SK-N-SH treated with all-trans-retinoic acid at 6 μM for 48 hours (cell line): ENCODE results near the gene CCDC73.
"Not testable (repeated sequence)": the region's sequence is repeated elsewhere in the genome, so short reads cannot be mapped to it uniquely, and the experiment has no call there.

Experiments used
- ATAC-seq: fragments of 200-7000 bp; cut with Tn5 transposase; 3 replicates; pipeline ENCODE4 v1.9.1; 2020; ENCODE audit warnings: mild to moderate bottlenecking, moderate library complexity
- ARNTL ChIP-seq: fragments of 450-650 bp; formaldehyde crosslinking; IDR thresholded peaks from 2 replicates; pipeline ENCODE4 v1.5.0; 2020; ENCODE audit warnings: low read depth, mild to moderate bottlenecking, moderate library complexity, borderline replicate concordance
- BACH2 ChIP-seq: fragments of 250-450 bp; sonication (Bioruptor Pico); IDR thresholded peaks from 2 replicates; pipeline ENCODE4 v1.9.0; 2021; ENCODE audit warnings: mild to moderate bottlenecking, borderline replicate concordance
- CSDC2 ChIP-seq: fragments of 250-450 bp; sonication (Bioruptor Pico); IDR thresholded peaks from 2 replicates; pipeline ENCODE4 v1.5.0; 2020; ENCODE audit warnings: mild to moderate bottlenecking, moderate library complexity
- ESRRG ChIP-seq: fragments of 250-450 bp; sonication (Bioruptor Pico); IDR thresholded peaks from 2 replicates; pipeline ENCODE4 v1.6.1; 2021; ENCODE audit warnings: mild to moderate bottlenecking
- GLIS3 ChIP-seq: fragments of 250-450 bp; sonication (Bioruptor Pico); IDR thresholded peaks from 2 replicates; pipeline ENCODE4 v1.5.0; 2020; ENCODE audit warnings: mild to moderate bottlenecking, moderate library complexity
- ISL1 ChIP-seq: fragments of 250-450 bp; sonication (Bioruptor Pico); IDR thresholded peaks from 2 replicates; pipeline ENCODE4 v2.1.2; 2022; ENCODE audit warnings: mild to moderate bottlenecking, moderate library complexity
- OSR1 ChIP-seq: fragments of 250-450 bp; sonication (Bioruptor Pico); IDR thresholded peaks from 2 replicates; pipeline ENCODE4 v1.8.0; 2022; ENCODE audit warnings: moderate library complexity, mild to moderate bottlenecking, inconsistent platforms
- PPARA ChIP-seq: fragments of 250-450 bp; sonication (Bioruptor Pico); IDR thresholded peaks from 2 replicates; pipeline ENCODE4 v1.5.0; 2020; ENCODE audit warnings: mild to moderate bottlenecking, borderline replicate concordance
- RARB ChIP-seq: fragments of 250-450 bp; sonication (Bioruptor Pico); IDR thresholded peaks from 2 replicates; pipeline ENCODE4 v1.8.0; 2021; ENCODE audit warnings: mild to moderate bottlenecking, moderate library complexity
- SNAI2 ChIP-seq: fragments of 250-450 bp; sonication (Bioruptor Pico); IDR thresholded peaks from 2 replicates; pipeline ENCODE4 v1.5.0; 2020; ENCODE audit warnings: mild to moderate bottlenecking, moderate library complexity
- TCF4 ChIP-seq: fragments of 250-450 bp; sonication (Bioruptor Pico); IDR thresholded peaks from 2 replicates; pipeline ENCODE4 v1.8.0; 2021; ENCODE audit warnings: mild to moderate bottlenecking, moderate library complexity, borderline replicate concordance
- TOX ChIP-seq: fragments of 250-450 bp; sonication (Bioruptor Pico); IDR thresholded peaks from 2 replicates; pipeline ENCODE4 v1.8.0; 2021; ENCODE audit warnings: mild to moderate bottlenecking, moderate library complexity, borderline replicate concordance
- TSHZ2 ChIP-seq: fragments of 250-450 bp; sonication (Bioruptor Pico); IDR thresholded peaks from 2 replicates; pipeline ENCODE4 v1.5.0; 2020; ENCODE audit warnings: mild to moderate bottlenecking, moderate library complexity
- ZFP3 ChIP-seq: fragments of 250-450 bp; sonication (Bioruptor Pico); IDR thresholded peaks from 2 replicates; pipeline ENCODE4 v1.5.0; 2020; ENCODE audit warnings: mild to moderate bottlenecking, moderate library complexity
- ZFP30 ChIP-seq: fragments of 450-650 bp; formaldehyde crosslinking; IDR thresholded peaks from 2 replicates; pipeline ENCODE4 v1.5.0; 2022; ENCODE audit warnings: mild to moderate bottlenecking, moderate library complexity
- ZNF565 ChIP-seq: fragments of 450-650 bp; formaldehyde crosslinking; conservative IDR thresholded peaks from 2 replicates; pipeline ENCODE4 v1.5.0; 2020; ENCODE audit warnings: low read depth, mild to moderate bottlenecking, moderate library complexity
- ZNF8 ChIP-seq: fragments of 450-650 bp; formaldehyde crosslinking; IDR thresholded peaks from 2 replicates; pipeline ENCODE4 v1.5.0; 2020; ENCODE audit warnings: mild to moderate bottlenecking, moderate library complexity
- TF ChIP-seq, protein P1 (sequence below): fragments of 250-450 bp; sonication (Bioruptor Pico); IDR thresholded peaks from 2 replicates; pipeline ENCODE4 v1.8.0; 2021; ENCODE audit warnings: low read depth, mild to moderate bottlenecking, moderate library complexity, borderline replicate concordance
- TF ChIP-seq, protein P2 (sequence below): fragments of 250-450 bp; sonication (Bioruptor Pico); IDR thresholded peaks from 2 replicates; pipeline ENCODE4 v1.5.1; 2020; ENCODE audit warnings: low read depth, mild to moderate bottlenecking, moderate library complexity
- TF ChIP-seq, protein P3 (sequence below): fragments of 250-450 bp; sonication (Bioruptor Pico); IDR thresholded peaks from 2 replicates; pipeline ENCODE4 v1.8.0; 2020; ENCODE audit warnings: mild to moderate bottlenecking, moderate library complexity, borderline replicate concordance
- TF ChIP-seq, protein P4 (sequence below): fragments of 250-450 bp; sonication (Bioruptor Pico); IDR thresholded peaks from 2 replicates; pipeline ENCODE4 v1.5.1; 2021; ENCODE audit warnings: mild to moderate bottlenecking, moderate library complexity

Gene CCDC73

DNA sequence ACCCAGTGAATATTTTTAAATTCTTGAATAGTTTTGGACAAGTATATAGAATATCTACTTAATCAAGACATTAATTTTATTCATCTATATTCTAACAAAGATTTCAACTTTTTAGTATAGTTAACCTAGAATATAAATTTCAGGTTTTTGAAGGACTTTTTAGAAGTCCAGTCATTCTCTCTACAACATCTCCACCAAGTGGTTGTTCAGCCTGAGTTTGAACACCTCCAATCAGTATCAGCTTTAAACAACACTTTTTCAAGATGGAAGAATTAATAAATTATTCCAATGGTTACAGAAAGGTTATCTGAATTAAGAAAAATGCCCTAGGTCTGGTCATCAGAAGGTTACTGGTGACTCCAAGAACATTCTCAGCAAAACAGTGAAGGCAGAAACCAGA, 179.0 kb downstream of the CCDC73 start:
- no peak for TF ChIP-seq CSDC2 (CRISPR knock-in tag)
- ATAC-seq, result no peak

DNA sequence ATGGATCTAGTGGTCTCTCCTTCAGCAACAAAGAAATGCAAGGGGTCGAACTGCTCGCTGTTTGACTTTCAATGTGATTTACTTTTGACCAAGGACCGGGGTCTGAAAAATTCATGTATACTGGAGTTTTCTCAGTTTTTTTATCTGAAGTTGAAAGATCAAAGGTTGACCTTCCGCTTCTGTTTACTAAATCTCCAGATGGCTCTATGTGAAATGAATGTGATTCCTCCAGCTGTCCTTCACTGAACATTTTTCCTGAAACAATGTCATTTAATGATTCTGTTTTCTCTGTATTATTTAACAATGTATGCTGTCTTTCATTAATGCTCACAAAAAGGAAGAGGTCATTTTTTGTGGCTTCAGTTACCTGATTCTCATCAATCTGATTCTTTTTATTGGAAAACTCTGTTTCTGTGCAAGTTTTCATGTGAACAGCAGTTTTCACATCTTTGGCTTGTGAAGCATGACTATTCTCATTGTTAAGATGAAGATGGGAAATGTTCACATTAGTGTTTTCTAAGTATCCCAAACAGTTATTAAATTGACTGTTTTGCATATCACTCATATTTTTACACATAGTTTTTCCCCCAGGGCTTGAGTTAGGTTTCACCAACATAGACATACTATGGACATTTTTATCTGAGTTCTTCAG, 180.8 kb downstream of the CCDC73 start:
- TF ChIP-seq TCF4 (CRISPR knock-in tag), result no peak
- TF ChIP-seq, protein P1, sequence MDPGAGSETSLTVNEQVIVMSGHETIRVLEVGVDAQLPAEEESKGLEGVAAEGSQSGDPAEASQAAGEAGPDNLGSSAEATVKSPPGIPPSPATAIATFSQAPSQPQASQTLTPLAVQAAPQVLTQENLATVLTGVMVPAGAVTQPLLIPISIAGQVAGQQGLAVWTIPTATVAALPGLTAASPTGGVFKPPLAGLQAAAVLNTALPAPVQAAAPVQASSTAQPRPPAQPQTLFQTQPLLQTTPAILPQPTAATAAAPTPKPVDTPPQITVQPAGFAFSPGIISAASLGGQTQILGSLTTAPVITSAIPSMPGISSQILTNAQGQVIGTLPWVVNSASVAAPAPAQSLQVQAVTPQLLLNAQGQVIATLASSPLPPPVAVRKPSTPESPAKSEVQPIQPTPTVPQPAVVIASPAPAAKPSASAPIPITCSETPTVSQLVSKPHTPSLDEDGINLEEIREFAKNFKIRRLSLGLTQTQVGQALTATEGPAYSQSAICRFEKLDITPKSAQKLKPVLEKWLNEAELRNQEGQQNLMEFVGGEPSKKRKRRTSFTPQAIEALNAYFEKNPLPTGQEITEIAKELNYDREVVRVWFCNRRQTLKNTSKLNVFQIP (CRISPR knock-in tag), result no peak
- TF ChIP-seq GLIS3 (CRISPR knock-in tag), result no peak
- TF ChIP-seq, protein P2, sequence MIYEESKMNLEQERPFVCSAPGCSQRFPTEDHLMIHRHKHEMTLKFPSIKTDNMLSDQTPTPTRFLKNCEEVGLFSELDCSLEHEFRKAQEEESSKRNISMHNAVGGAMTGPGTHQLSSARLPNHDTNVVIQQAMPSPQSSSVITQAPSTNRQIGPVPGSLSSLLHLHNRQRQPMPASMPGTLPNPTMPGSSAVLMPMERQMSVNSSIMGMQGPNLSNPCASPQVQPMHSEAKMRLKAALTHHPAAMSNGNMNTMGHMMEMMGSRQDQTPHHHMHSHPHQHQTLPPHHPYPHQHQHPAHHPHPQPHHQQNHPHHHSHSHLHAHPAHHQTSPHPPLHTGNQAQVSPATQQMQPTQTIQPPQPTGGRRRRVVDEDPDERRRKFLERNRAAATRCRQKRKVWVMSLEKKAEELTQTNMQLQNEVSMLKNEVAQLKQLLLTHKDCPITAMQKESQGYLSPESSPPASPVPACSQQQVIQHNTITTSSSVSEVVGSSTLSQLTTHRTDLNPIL (CRISPR knock-in tag), result no peak
- TF ChIP-seq, all 23 proteins: peak for 0
- ATAC-seq, result no peak

DNA sequence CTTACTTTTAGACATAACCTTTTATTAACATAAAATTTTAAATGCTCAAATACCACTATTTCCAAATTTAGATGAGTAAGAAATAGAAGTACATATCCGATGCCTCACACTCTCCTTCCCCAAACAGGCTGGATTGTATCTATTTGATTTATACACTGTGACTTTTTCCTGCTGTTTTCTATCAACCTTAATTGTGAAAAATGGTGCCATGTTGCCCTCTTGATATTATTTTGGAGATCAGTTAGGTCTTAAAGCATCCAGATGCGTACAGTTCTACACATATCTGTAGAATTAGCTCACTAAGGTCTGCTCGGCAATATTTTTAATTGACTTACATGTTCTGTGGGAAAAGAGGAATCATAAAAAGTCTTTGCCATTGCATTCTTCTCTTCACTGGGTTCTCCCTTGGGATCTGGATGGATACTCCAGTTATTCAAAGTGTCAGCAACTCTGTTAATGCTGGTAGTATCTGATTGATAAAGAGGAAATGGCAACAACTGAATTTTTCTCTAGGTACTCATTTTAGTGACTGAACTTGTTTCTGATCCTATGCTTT, 183.6 kb downstream of the CCDC73 start:
- no peak for ATAC-seq
- TF ChIP-seq RARB (CRISPR knock-in tag) (no peak), OSR1 (CRISPR knock-in tag) (no peak), ZFP3 (CRISPR knock-in tag) (no peak), SNAI2 (CRISPR knock-in tag) (no peak), ARNTL (CRISPR knock-in tag) (no peak), ZNF8 (CRISPR knock-in tag) (no peak), ZNF565 (CRISPR knock-in tag) (no peak), TCF4 (CRISPR knock-in tag) (no peak), CSDC2 (CRISPR knock-in tag) (no peak)
- TF ChIP-seq, protein P2 (CRISPR knock-in tag), result no peak

DNA sequence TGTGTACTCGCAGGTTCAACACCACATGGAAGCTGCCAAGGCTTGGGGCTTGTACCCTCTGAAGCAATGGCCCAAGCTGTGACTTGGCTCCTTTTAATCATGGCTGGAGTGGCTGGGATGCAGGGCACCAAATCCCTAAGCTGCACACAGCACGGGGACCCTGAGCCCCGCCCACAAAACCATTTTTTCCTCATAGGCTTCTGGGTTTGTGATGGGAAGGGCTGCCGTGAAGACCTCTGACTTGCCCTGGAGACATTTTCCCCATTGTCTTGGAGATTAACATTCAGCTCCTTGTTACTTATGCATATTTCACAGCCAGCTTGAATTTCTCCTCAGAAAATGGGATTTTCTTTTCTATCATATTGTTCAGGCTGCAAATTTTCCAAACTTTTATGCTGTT, 185.6 kb downstream of the CCDC73 start:
- not testable (repeated sequence) for ATAC-seq

DNA sequence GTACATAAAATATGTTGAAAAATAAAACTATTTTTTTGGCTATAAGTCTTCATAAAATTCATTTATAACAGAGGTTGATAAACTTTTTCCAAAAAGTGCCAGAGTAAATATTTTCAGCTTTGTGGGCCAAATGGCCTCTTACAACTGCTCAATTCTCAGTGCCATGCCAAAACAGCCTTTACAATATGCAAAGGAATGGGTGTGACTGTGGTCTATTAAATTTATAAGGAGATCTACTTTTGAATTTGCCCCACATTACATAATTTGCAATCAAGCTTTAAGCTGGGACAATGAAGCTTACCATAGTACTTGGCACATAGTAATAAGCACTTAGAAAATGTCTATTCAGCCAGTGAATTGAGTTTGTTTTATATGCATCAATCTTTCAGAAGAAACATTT, 188.2 kb downstream of the CCDC73 start:
- ATAC-seq, result no peak
- TF ChIP-seq SNAI2 (CRISPR knock-in tag), result no peak
- no peak for TF ChIP-seq TOX (CRISPR knock-in tag)
- no peak for TF ChIP-seq GLIS3 (CRISPR knock-in tag)
- TF ChIP-seq ZNF565 (CRISPR knock-in tag), result no peak
- TF ChIP-seq ZFP30 (CRISPR knock-in tag), result no peak
- TF ChIP-seq, protein P3, sequence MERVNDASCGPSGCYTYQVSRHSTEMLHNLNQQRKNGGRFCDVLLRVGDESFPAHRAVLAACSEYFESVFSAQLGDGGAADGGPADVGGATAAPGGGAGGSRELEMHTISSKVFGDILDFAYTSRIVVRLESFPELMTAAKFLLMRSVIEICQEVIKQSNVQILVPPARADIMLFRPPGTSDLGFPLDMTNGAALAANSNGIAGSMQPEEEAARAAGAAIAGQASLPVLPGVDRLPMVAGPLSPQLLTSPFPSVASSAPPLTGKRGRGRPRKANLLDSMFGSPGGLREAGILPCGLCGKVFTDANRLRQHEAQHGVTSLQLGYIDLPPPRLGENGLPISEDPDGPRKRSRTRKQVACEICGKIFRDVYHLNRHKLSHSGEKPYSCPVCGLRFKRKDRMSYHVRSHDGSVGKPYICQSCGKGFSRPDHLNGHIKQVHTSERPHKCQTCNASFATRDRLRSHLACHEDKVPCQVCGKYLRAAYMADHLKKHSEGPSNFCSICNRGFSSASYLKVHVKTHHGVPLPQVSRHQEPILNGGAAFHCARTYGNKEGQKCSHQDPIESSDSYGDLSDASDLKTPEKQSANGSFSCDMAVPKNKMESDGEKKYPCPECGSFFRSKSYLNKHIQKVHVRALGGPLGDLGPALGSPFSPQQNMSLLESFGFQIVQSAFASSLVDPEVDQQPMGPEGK, result no peak
- TF ChIP-seq PPARA, result no peak
- no peak for TF ChIP-seq TSHZ2 (CRISPR knock-in tag)
- TF ChIP-seq TCF4 (CRISPR knock-in tag), result no peak
- no peak for TF ChIP-seq CSDC2 (CRISPR knock-in tag)
- TF ChIP-seq ISL1 (CRISPR knock-in tag), result no peak
- TF ChIP-seq, protein P2 (CRISPR knock-in tag), result no peak
- TF ChIP-seq ZNF8 (CRISPR knock-in tag), result no peak
- TF ChIP-seq ESRRG, result no peak
- TF ChIP-seq BACH2 (CRISPR knock-in tag), result no peak
- no peak for TF ChIP-seq ZFP3 (CRISPR knock-in tag)
- no peak for TF ChIP-seq OSR1 (CRISPR knock-in tag)
- TF ChIP-seq, protein P4, sequence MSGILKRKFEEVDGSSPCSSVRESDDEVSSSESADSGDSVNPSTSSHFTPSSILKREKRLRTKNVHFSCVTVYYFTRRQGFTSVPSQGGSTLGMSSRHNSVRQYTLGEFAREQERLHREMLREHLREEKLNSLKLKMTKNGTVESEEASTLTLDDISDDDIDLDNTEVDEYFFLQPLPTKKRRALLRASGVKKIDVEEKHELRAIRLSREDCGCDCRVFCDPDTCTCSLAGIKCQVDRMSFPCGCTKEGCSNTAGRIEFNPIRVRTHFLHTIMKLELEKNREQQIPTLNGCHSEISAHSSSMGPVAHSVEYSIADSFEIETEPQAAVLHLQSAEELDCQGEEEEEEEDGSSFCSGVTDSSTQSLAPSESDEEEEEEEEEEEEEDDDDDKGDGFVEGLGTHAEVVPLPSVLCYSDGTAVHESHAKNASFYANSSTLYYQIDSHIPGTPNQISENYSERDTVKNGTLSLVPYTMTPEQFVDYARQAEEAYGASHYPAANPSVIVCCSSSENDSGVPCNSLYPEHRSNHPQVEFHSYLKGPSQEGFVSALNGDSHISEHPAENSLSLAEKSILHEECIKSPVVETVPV (CRISPR knock-in tag), result no peak
